IPS DF 19.7 (cell line): ENCODE data around the gene CLK4.
A peak's percentile ranks its signal among the peaks of the same experiment; 100 is the strongest.
"Not testable (repeated sequence)": the region's sequence is repeated elsewhere in the genome, so short reads cannot be mapped to it uniquely, and the experiment has no call there.

Source experiments
- DNase-seq: peaks from one replicate; pipeline ENCODE4 v3.0.0-alpha.2; 2013; ENCODE audit warnings: low read depth, low spot score

CLK4 gene

GRCh38 chr5:178587763-178588611 lies 38.9 kb downstream of the CLK4 start:
- DNase-seq = no peak

GRCh38 chr5:178586396-178586795 lies 40.5 kb downstream of the CLK4 start:
- DNase-seq = no peak

- not testable (repeated sequence) for DNase-seq
Observed at GRCh38 chr5:178585421-178585820, 41.4 kb downstream of the CLK4 start.

- DNase-seq = no peak
Observed at GRCh38 chr5:178583279-178583678, 43.6 kb downstream of the CLK4 start.

- no peak for DNase-seq
Observed at GRCh38 chr5:178582291-178582690, 44.6 kb downstream of the CLK4 start.

- no peak for DNase-seq
Observed at GRCh38 chr5:178581621-178582020, 45.2 kb downstream of the CLK4 start.

- DNase-seq = no peak
Observed at GRCh38 chr5:178580271-178580955, 46.4 kb downstream of the CLK4 start.

- no peak for DNase-seq
Observed at GRCh38 chr5:178577944-178578343, 48.9 kb downstream of the CLK4 start.

- no peak for DNase-seq
Observed at GRCh38 chr5:178577376-178577839, 49.4 kb downstream of the CLK4 start.

- no peak for DNase-seq
Observed at GRCh38 chr5:178576591-178577351, 50.1 kb downstream of the CLK4 start.

- no peak for DNase-seq
Observed at GRCh38 chr5:178573216-178573615, 53.6 kb downstream of the CLK4 start.

- no peak for DNase-seq
Observed at GRCh38 chr5:178572617-178573016, 54.2 kb downstream of the CLK4 start.

- no peak for DNase-seq
Observed at GRCh38 chr5:178569485-178569884, 57.4 kb downstream of the CLK4 start.

- DNase-seq = no peak
Observed at GRCh38 chr5:178564811-178565550, 61.9 kb downstream of the CLK4 start.

- no peak for DNase-seq
Observed at GRCh38 chr5:178564397-178564796, 62.5 kb downstream of the CLK4 start.

GRCh38 chr5:178563621-178564020 lies 63.2 kb downstream of the CLK4 start:
- no peak for DNase-seq

GRCh38 chr5:178561746-178562264 lies 65.0 kb downstream of the CLK4 start:
- DNase-seq = no peak

- DNase-seq = no peak
Observed at GRCh38 chr5:178560911-178561310, 65.9 kb downstream of the CLK4 start.

- DNase-seq = no peak
Observed at GRCh38 chr5:178557416-178557815, 69.4 kb downstream of the CLK4 start.

GRCh38 chr5:178555771-178556211 lies 71.1 kb downstream of the CLK4 start:
- DNase-seq = peak; percentile 95

- no peak for DNase-seq
Observed at GRCh38 chr5:178555005-178555404, 71.8 kb downstream of the CLK4 start.
